Left lobe of liver (tissue), 2 donors: ENCODE results near the gene CDHR4. TPM values are rescaled to one million over a fixed set of nuclear protein-coding genes. Genes with fewer than 3 reads are reported as not detected.
"Not testable (repeated sequence)": the region's sequence is repeated elsewhere in the genome, so short reads cannot be mapped to it uniquely, and the experiment has no call there.

Source experiments
- ATAC-seq: fragments of 200-7000 bp; cut with Tn5 transposase; one replicate; pipeline ENCODE4 v1.9.1; 2020; ENCODE audit warnings: mild to moderate bottlenecking, moderate library complexity
- DNase-seq: peaks from one replicate; pipeline ENCODE4 v3.0.0-alpha.2; 2020; ENCODE audit warnings: low spot score
- total RNA-seq: library from RNA; stranded (reverse); gene quantifications from one replicate; pipeline ENCODE4 v1.2.1, GENCODE V29; 2021
- donor health status: DM: no; HTN: no; CAD: no; lungs with moderate emphysema.
- donor health status: DM: no; HTN: yes; CAD: no.

The CDHR4 gene
- total RNA-seq: not detected

GRCh38 chr3:49799761-49800160 lies at the start of gene CDHR4:
CDHR4 (minus strand) TSS chr3:49799873; CDS start chr3:49799812, 61 bp downstream.
- no peak for ATAC-seq

DNA sequence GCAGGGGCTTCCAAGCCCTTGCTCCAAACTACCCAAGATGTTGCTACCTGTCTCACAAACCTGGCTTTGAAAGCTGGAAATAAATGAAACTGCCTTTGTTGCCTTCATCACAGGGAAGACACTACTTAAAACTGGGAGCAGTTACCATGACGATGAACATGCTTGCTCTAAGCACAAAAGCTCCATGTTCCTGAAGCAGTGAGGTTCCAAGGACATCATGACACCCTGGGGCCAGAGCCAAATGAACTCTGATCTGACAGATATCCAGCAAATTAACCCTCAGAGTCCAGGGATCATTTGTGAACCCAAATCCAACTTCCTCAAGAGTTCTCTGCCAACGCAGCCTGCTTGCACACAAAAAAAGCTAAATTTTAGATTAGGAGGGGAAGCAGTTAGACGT lies 46.0 kb upstream of the CDHR4 start:
- peak; percentile 58 for DNase-seq

More at GRCh38 chr3:49799761-49800160, at the start of gene CDHR4:
- no peak for DNase-seq

DNA sequence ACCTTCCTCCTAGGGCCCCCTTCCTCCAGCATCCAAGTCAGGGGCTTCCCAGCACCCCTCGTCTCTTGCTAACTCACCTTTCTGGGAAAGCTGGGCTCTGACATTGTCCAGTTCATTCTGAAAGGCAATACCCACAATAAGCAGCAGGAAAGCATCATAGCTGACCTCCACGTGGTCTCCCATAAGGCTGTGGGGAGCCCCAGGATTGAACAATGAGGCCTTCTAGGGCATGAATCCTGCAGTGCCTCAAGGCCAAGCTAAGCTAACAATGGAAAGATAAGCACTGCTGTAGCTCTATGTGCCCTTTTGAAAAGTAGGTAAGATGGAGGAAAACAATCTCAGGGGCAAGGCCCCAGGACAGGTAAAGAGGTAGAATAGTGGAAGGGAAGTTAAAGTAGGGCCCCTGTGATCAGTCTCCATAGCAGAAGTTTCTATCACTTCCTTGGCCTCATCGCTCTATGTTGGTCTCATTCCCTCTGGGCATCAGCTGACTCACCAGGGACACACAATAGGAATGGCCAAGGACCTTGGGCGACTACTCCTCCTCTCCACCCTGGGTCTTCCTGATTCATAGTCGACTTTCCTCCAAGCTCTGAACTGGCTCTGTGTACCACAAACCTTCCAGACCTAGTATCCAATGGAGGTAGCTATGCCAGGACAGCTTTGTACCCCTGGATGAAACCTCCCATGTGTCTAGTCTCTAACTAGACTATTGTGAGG lies 45.0 kb upstream of the CDHR4 start:
- DNase-seq: no peak
- ATAC-seq: no peak

More for the DNA sequence above, 46.0 kb upstream of the CDHR4 start:
- peak; percentile 89 for ATAC-seq

DNA sequence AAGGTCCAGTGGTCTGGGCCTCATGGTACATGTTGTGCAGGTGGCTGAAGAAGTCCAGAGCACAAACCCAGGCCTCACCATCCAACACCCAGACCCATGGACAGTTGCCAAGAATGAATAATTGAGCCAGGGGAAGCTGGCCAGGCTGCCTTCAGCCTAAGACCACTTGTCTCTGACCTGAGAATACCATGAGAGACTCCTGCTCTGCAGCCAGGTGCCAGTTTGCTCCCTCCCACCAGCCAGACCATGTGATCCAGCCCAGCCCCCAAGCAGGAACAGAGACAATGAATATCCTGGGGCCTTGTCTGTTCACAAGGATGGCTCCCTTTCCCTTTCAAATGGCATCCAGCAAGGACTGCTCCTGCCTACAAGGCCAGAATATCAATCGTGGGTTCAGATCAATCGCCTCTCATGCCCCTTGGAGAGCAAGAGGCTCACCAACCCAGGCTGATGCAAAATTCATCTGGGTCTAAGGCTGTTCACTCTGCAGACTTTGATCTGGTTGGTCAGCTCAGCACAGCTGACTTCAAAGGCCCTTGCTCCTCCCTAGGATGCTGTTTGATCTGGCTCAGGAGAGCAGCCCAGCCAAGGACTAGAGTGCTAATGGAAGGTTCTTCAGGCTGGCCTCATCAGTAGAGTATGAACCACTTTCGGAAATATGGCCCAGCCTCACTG lies 43.3 kb upstream of the CDHR4 start:
- DNase-seq (no peak), ATAC-seq (no peak)

DNA sequence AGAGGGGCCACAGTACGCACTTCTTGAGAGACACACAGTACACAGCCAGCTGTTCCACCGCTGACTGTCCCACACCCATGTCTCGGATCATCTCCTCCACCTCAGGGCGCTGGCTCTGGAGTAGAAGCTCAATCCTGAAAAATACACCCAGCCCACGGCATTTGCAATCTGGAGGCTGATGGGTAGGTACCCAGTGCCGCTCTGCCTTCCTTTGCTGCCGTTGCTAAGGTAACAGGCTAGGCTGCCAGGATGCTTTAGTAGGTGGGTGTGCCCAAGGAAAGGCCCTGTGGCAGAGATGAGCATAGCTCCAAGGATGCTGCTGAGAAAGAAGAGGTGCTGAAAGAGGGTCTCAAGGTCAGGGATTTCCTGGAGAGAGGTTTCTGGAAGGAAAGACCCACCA lies 42.1 kb upstream of the CDHR4 start:
- ATAC-seq (no peak), DNase-seq (no peak)

DNA sequence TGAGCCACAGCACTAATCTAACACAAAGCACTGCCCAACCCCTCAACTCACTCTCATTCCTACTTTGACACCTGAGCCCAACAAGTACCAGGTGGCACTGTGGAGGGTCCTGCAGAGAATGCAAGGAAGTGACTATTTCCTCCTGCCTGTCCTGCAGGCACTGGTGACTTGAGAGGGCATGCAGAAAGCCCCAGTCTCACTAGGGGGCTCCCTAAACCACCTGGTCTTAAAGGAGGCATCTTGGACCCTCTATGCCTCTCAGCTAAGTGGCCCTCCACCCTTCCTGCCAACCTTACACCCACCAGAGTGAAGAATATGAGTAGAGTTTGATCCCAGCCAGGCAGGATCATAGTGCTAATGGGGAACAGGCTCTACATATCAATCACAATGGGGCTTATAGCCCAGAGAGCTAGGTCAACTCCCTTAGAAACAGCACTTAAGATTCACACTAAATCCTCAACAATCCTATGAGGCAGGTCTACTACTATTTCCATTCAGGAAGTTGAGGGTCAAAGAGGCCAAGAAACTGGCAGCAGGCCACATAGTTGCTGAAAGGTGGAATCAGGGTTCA lies 41.5 kb upstream of the CDHR4 start:
- ATAC-seq (no peak), DNase-seq (no peak)

DNA sequence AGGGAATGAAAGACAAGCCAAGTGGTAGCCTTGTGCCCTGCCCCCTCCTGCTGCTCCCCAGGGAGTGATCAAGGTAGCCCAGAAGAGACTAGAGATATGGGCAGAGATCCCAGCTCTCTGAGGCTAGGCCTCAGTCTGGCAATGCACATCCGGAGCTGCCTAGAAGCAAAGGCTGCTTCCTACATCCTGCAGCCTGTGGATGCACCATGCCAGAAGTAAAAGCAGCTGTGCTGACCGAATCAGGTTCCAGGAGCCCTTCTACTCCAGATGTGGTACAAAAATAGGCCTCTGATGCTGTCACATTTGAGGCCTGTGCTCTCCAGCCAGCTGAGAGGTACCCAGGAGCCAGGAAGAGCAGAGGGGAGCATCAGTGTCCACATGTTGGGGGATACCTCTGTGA lies 40.7 kb upstream of the CDHR4 start:
- no peak for DNase-seq
- ATAC-seq: no peak

GRCh38 chr3:49839193-49839809 lies 39.6 kb upstream of the CDHR4 start:
- ATAC-seq: peak; percentile 95

GRCh38 chr3:49831341-49831740 lies 31.7 kb upstream of the CDHR4 start:
- no peak for ATAC-seq
- no peak for DNase-seq

More at GRCh38 chr3:49839193-49839809, 39.6 kb upstream of the CDHR4 start:
- peak; percentile 84 for DNase-seq

GRCh38 chr3:49826016-49826415 lies 26.3 kb upstream of the CDHR4 start:
- DNase-seq (no peak), ATAC-seq (no peak)

DNA sequence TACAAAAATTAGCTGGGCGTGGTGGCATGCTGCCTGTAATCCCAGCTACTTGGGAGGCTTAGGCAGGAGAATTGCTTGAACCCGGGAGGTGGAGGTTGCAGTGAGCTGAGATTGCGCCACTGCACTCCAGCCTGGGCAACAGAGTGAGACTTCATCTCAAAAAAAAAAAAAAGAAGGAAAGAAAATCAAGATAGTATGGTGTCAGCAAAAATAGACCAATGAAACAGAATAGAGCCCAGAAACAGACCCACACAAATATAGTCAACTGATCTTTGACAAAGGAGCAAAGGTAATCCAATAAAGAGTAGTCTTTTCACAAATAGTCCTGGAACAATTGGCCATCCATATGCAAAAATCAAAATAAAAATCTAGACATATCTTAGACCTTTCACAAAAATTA lies 23.5 kb upstream of the CDHR4 start:
- not testable (repeated sequence) for DNase-seq, ATAC-seq

- DNase-seq: peak; percentile 68
- ATAC-seq: peak; percentile 96
Measured at GRCh38 chr3:49813497-49814174, 14.0 kb upstream of the CDHR4 start, which contains the start of gene UBA7. UBA7 (minus strand) TSS chr3:49813953; CDS start chr3:49813787, 166 bp downstream.

- DNase-seq (no peak), ATAC-seq (peak; percentile 45)
Measured at GRCh38 chr3:49812916-49813496, 13.3 kb upstream of the CDHR4 start.

DNA sequence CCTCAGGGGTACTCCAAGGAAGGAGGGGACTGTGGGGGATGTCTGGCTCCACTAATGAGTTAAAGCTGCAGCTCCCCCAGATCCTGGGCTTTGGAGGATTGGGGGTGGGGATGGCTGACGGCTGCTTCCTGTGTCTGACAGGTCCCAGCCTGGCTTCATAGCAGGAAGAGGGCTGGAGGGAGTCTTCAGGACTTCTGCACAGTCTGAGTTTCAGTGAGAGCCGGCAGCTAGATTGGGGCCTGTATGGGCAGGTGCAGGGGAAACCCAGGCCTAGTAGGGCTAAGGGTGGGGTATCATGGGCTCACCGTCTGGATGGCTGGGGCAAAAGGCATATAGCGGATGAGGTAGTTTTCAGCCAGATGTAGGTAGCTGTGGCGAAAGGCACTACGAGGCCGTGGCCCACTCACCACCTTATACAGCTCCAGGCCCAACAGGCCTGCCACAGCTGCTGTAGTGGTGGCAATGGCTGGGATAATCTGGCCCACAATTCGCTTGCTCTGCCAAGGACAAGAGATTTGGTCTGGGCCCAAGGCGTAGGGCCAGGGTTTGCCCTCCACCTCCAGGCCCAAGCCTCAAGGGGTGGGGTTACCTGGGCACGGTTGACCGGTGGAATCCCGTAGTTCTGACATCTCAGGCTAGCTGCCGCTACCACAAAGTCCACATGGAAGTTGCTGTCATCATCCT lies 7.9 kb upstream of the CDHR4 start:
- DNase-seq (no peak), ATAC-seq (no peak)

GRCh38 chr3:49806850-49807249 lies 7.2 kb upstream of the CDHR4 start:
- ATAC-seq (no peak), DNase-seq (no peak)

DNA sequence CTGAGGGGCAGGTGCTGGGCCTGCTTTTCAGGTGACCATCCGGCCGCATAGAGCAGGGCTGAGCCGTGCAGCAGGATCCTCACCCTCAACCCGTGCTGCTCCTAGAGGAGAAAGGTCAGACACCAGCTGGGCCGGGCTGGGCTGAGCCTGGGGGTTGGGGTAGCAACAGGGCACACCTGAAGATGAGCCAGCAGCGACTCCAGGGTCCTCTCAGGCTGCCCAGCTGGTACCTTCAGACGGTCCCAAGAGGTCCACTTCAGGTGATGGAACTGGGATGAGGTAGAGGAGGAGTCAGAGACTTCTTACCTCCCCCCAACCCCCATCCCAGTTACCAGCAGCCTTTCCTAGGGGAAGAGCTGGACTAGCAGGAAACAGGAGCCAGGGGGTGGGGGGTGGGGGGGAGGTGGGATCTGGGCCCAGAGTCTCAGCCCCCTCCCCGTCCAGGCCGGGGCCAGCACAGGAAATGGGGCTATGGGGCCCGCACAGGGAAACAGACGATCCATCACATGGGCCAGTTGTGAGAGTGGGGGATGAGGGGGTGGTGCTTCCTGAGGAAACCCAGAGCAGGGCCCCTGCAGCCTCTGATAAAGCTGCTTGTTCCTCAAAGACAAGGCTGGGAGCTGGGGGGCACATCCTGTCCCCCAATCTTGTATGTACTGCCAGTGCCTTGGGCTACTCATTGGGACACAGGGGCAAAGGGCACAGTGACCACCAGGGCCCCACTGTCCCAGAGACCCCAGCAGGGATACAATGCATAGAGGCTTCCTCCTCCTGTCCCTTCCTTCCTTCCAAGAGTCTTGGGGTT lies 6.4 kb upstream of the CDHR4 start:
- peak; percentile 44 for DNase-seq
- no peak for ATAC-seq

- DNase-seq: peak; percentile 48
- no peak for ATAC-seq
Measured at GRCh38 chr3:49805367-49805782, 5.7 kb upstream of the CDHR4 start.

DNA sequence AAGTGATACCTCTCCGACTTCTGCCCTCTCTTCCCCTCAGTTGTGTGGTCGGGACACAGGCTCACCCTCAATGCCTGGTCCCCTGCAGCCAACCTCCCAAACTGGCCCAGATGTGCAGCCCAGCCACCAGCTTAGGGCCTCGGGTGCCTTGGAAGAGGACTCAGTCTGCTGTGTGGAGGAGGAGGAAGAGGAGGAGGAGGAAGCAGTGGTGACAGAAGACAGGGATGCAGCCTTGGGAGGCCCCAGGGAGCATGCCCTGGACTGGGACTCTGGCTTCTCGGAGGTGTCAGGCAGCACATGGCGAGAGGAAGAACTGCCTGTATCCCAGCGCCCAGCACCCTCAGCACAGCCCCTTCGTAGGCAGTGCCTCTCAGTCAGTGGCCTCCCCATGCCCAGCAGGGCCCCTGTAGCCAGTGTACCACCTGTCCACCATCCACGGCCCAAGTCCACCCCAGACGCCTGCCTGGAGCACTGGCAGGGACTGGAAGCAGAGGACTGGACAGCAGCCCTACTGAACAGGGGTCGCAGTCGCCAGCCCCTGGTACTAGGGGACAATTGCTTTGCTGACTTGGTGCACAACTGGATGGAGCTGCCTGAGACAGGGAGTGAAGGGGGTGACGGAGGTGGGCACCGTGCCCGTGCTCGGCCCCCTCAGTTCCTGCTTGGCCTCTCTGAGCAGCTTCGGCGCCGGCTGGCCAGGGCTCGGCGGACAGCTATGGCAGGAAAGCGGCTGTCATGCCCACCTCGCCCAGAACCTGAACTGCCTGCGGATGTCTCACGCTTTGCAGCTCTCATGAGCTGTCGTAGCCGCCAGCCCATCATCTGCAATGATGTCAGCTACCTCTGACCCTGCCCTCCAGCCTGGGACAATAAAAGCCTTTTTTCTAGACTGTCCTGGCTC lies 4.7 kb upstream of the CDHR4 start:
- DNase-seq (peak; percentile 48), ATAC-seq (no peak)
